IMR-90 (cell line): ENCODE measurements around the gene RABL2A. TPM values are rescaled to one million over a fixed set of nuclear protein-coding genes. Genes with fewer than 3 reads are reported as not detected.

Experiments used
- ATAC-seq: fragments of 200-7000 bp; cut with Tn5 transposase; 2 replicates; pipeline ENCODE4 v1.9.1; 2020; ENCODE audit warnings: low read depth, mild to moderate bottlenecking, moderate library complexity
- BruUV-seq: library from RNA; stranded (reverse); fragments of 400-500 nt; replicated peaks from 2 replicates; lab custom pipeline; 2021; lab: Mats Ljungman, UMichigan
- CTCF ChIA-PET: fragments of 300-600 bp; formaldehyde crosslinking; extraction: SDS; loops from one replicate; lab custom pipeline; 2021; ENCODE audit warnings: antibody characterized with exemption; lab: Yijun Ruan, JAX
- POLR2A ChIA-PET: fragments of 300-600 bp; sonication (Branson Sonifier 250); formaldehyde crosslinking; loops from one replicate; lab custom pipeline; 2022; ENCODE audit warnings: antibody characterized with exemption; ENCODE audit not compliant: unreplicated experiment; lab: Charles Lee
- DNase-seq: peaks from one replicate; pipeline ENCODE4 v3.0.0; 2013
- H2AFZ ChIP-seq: replicated peaks from 2 replicates; pipeline ENCODE3; 2013; ENCODE audit warnings: low read length, mild to moderate bottlenecking; ENCODE audit not compliant: poor library complexity
- H2AK5ac ChIP-seq: 2 replicates; pipeline ENCODE4 v1.6.1; 2013; ENCODE audit warnings: low read depth, low read length, inconsistent platforms
- H2AK9ac ChIP-seq: replicated peaks from 2 replicates; pipeline ENCODE3; 2013; ENCODE audit warnings: mild to moderate bottlenecking, low read depth, low read length, moderate library complexity; ENCODE audit not compliant: poor library complexity
- H2BK120ac ChIP-seq: 2 replicates; pipeline ENCODE4 v1.6.1; 2013; ENCODE audit warnings: low read depth, low read length, inconsistent platforms
- H2BK15ac ChIP-seq: 3 replicates; pipeline ENCODE4 v1.6.1; 2013; ENCODE audit warnings: low read depth, low read length, inconsistent platforms
- H2BK20ac ChIP-seq: 2 replicates; pipeline ENCODE4 v1.6.1; 2013; ENCODE audit warnings: low read depth, mild to moderate bottlenecking, inconsistent platforms, low read length, moderate library complexity
- H2BK5ac ChIP-seq: 2 replicates; pipeline ENCODE4 v1.6.1; 2013; ENCODE audit warnings: mild to moderate bottlenecking, low read depth, low read length, inconsistent platforms; ENCODE audit not compliant: poor library complexity, severe bottlenecking
- H3K14ac ChIP-seq: replicated peaks from 2 replicates; pipeline ENCODE4 v1.6.1; 2013; ENCODE audit warnings: low read depth, low read length, inconsistent platforms
- H3K18ac ChIP-seq: 2 replicates; pipeline ENCODE4 v1.6.1; 2013; ENCODE audit warnings: low read depth, low read length, control low read depth
- H3K23ac ChIP-seq: 2 replicates; pipeline ENCODE4 v1.6.1; 2013; ENCODE audit warnings: low read depth, low read length, inconsistent platforms
- H3K27ac ChIP-seq: 2 replicates; pipeline ENCODE4 v1.5.1; 2013; ENCODE audit warnings: mild to moderate bottlenecking, control low read depth, low read length; ENCODE audit not compliant: insufficient read depth
- H3K27me3 ChIP-seq: 2 replicates; pipeline ENCODE4 v1.6.1; 2013; ENCODE audit warnings: low read length; ENCODE audit not compliant: control insufficient read depth, insufficient read depth
- H3K36me3 ChIP-seq: 2 replicates; pipeline ENCODE4 v1.6.1; 2013; ENCODE audit warnings: low read length, mixed read lengths; ENCODE audit not compliant: control insufficient read depth, insufficient read depth
- H3K4ac ChIP-seq: 2 replicates; pipeline ENCODE4 v1.6.1; 2013; ENCODE audit warnings: low read depth, low read length, inconsistent platforms
- H3K4me1 ChIP-seq: 2 replicates; pipeline ENCODE4 v1.6.1; 2013; ENCODE audit warnings: low read length, mixed read lengths; ENCODE audit not compliant: control insufficient read depth, insufficient read depth
- H3K4me2 ChIP-seq: 2 replicates; pipeline ENCODE4 v1.6.1; 2013; ENCODE audit warnings: low read depth, mild to moderate bottlenecking, control low read depth, low read length, moderate library complexity
- H3K4me3 ChIP-seq: 2 replicates; pipeline ENCODE4 v1.5.1; 2013; ENCODE audit warnings: low read depth, mild to moderate bottlenecking, control low read depth, low read length, moderate library complexity; ENCODE audit not compliant: insufficient read depth
- H3K56ac ChIP-seq: 2 replicates; pipeline ENCODE4 v1.6.1; 2013; ENCODE audit warnings: low read length, inconsistent platforms; ENCODE audit not compliant: insufficient read depth; ENCODE audit errors: extremely low read depth
- H3K79me1 ChIP-seq, 2 experiments: 2 replicates each; pipeline ENCODE4 v1.6.1; 2013; ENCODE audit warnings: low read length in 2 of 2, inconsistent platforms in 1 of 2, low read depth in 1 of 2
- H3K9ac ChIP-seq: 2 replicates; pipeline ENCODE4 v1.6.1; 2013; ENCODE audit warnings: low read depth, low read length, control low read depth
- H3K9me1 ChIP-seq: 2 replicates; pipeline ENCODE4 v1.6.1; 2013; ENCODE audit warnings: low read length, inconsistent platforms; ENCODE audit not compliant: insufficient read depth
- H3K9me3 ChIP-seq: 2 replicates; pipeline ENCODE4 v1.6.1; 2013; ENCODE audit warnings: low read length; ENCODE audit not compliant: control insufficient read depth, insufficient read depth
- H4K20me1 ChIP-seq: 2 replicates; pipeline ENCODE4 v1.6.1; 2013; ENCODE audit warnings: low read length, inconsistent platforms; ENCODE audit not compliant: insufficient read depth
- H4K5ac ChIP-seq: 2 replicates; pipeline ENCODE4 v1.6.1; 2013; ENCODE audit warnings: mild to moderate bottlenecking, low read depth, low read length, control low read depth
- H4K8ac ChIP-seq, 2 experiments: 2 replicates each; pipeline ENCODE4 v1.6.1; 2013; ENCODE audit warnings: low read depth in 2 of 2, low read length in 2 of 2, control low read depth in 1 of 2, inconsistent platforms in 1 of 2
- H4K91ac ChIP-seq: 2 replicates; pipeline ENCODE4 v1.6.1; 2013; ENCODE audit warnings: low read depth, low read length, inconsistent platforms; ENCODE audit not compliant: insufficient read depth
- BHLHE40 ChIP-seq: fragments of 150-350 bp; IDR thresholded peaks from 2 replicates; pipeline ENCODE4 v1.6.1; 2016; ENCODE audit warnings: mild to moderate bottlenecking, low read depth, low read length
- CEBPB ChIP-seq: IDR thresholded peaks from 2 replicates; pipeline ENCODE4 v1.6.1; 2012; ENCODE audit warnings: low read depth, low read length, improper control_type of control experiment
- CTCF ChIP-seq: conservative IDR thresholded peaks from 2 replicates; pipeline ENCODE4 v1.5.1; 2012; ENCODE audit warnings: mild to moderate bottlenecking, low read depth, low read length, improper control_type of control experiment
- ELK1 ChIP-seq: fragments of 150-350 bp; IDR thresholded peaks from 2 replicates; pipeline ENCODE4 v1.6.1; 2016; ENCODE audit warnings: low read depth, mild to moderate bottlenecking, low read length, moderate library complexity, borderline replicate concordance
- MAFK ChIP-seq: IDR thresholded peaks from 2 replicates; pipeline ENCODE4 v1.6.1; 2012; ENCODE audit warnings: low read depth, low read length, improper control_type of control experiment
- MAZ ChIP-seq: IDR thresholded peaks from 2 replicates; pipeline ENCODE4 v1.6.1; 2012; ENCODE audit warnings: low read depth, mild to moderate bottlenecking, low read length, improper control_type of control experiment, moderate library complexity, borderline replicate concordance
- MXI1 ChIP-seq: IDR thresholded peaks from 2 replicates; pipeline ENCODE4 v1.6.1; 2012; ENCODE audit warnings: low read depth, mild to moderate bottlenecking, low read length, moderate library complexity, borderline replicate concordance
- NFE2L2 ChIP-seq: fragments of 150-350 bp; IDR thresholded peaks from 2 replicates; pipeline ENCODE4 v1.6.1; 2016; ENCODE audit warnings: low read depth, mild to moderate bottlenecking, low read length
- POLR2A ChIP-seq: IDR thresholded peaks from 2 replicates; pipeline ENCODE4 v1.6.1; 2012; ENCODE audit warnings: mild to moderate bottlenecking, low read depth, low read length
- RAD21 ChIP-seq: IDR thresholded peaks from 2 replicates; pipeline ENCODE4 v1.6.1; 2012; ENCODE audit warnings: low read length, improper control_type of control experiment
- RCOR1 ChIP-seq: IDR thresholded peaks from 2 replicates; pipeline ENCODE4 v1.6.1; 2012; ENCODE audit warnings: mild to moderate bottlenecking, low read length, improper control_type of control experiment; ENCODE audit not compliant: insufficient replicate concordance
- RFX5 ChIP-seq: IDR thresholded peaks from 2 replicates; pipeline ENCODE4 v1.8.0; 2012; ENCODE audit warnings: low read depth, mild to moderate bottlenecking, low read length, moderate library complexity
- SMC3 ChIP-seq: fragments of 150-350 bp; IDR thresholded peaks from 2 replicates; pipeline ENCODE4 v1.6.1; 2016; ENCODE audit warnings: low read depth, mild to moderate bottlenecking, antibody characterized with exemption, low read length, moderate library complexity
- USF2 ChIP-seq: fragments of 150-350 bp; IDR thresholded peaks from 2 replicates; pipeline ENCODE4 v1.6.1; 2017; ENCODE audit warnings: mild to moderate bottlenecking, antibody characterized with exemption, low read length, low read depth
- WGBS, 2 experiments: methylation state at CpG; one replicate each; pipeline versions ENCODE4 v1.1.5 to v1.1.7; 2013; ENCODE audit warnings: missing lambda C conversion rate in 2 of 2; ENCODE audit not compliant: insufficient read length in 1 of 2; ENCODE audit errors: extremely low coverage in 2 of 2; 5-methylcytosine and 5-hydroxymethylcytosine counted together
- dilution Hi-C: fragments of 300-500 bp; cut with HindIII; formaldehyde crosslinking; loops from one replicate; pipeline ENCODE4 v1.14.3; 2018; ENCODE audit warnings: low sequenced_read_pairs; ENCODE audit not compliant: unreplicated experiment
- in situ Hi-C: fragments of 300-500 bp; cut with MboI; formaldehyde crosslinking; loops from 3 replicates; pipeline ENCODE4 v1.14.3; 2019; ENCODE audit warnings: low sequenced_read_pairs, inconsistent platforms, mixed read lengths
- intact Hi-C: fragments of 100-400 bp; cut with micrococcal nuclease; formaldehyde crosslinking; loops from 2 replicates; pipeline ENCODE4 v1.10.0; 2022
- polyA plus RNA-seq, 3 experiments: library from polyadenylated mRNA; depleted of rRNA; stranded (reverse); fragments of >200 nt; gene quantifications; 2 replicates each; pipeline ENCODE4 v1.2.3, GENCODE V29; 2012; ENCODE audit warnings: low replicate concordance in 1 of 3
- total RNA-seq: library from RNA; depleted of rRNA; stranded (reverse); fragments of >200 nt; gene quantifications from 2 replicates; pipeline ENCODE4 v1.2.3, GENCODE V29; 2012

The RABL2A gene
- total and polyA plus RNA-seq, 2 of the 4 experiments (the other 2 are of a cell fraction) = 3.9 to 11.0 TPM

- no peak overlapping the region for H4K91ac ChIP-seq
- H4K20me1 ChIP-seq = no peaks in the 10 kb centered on the region
- no peak overlapping the region for H3K4me2 ChIP-seq
- H2BK120ac ChIP-seq = no peak overlapping the region
- no peaks in the 10 kb centered on the region for H3K4me1 ChIP-seq
- no peak overlapping the region for H3K9ac ChIP-seq
- H2BK5ac ChIP-seq = no peak overlapping the region
- H2BK20ac ChIP-seq = no peak overlapping the region
- no peak overlapping the region for H3K23ac ChIP-seq
- in situ Hi-C loops (no loop called here), dilution Hi-C loops (no loop called here), intact Hi-C loops (no loop called here)
- no peak overlapping the region for H3K14ac ChIP-seq
- POLR2A ChIA-PET = no interaction called here
- no peaks in the 10 kb centered on the region for H3K9me1 ChIP-seq
- DNase-seq (no peak), ATAC-seq (no peak)
- no TSS peak for BruUV-seq
- H4K5ac ChIP-seq = no peak overlapping the region
- no peaks in the 10 kb centered on the region for H3K36me3 ChIP-seq
- H3K9me3 ChIP-seq = no peaks in the 10 kb centered on the region
- H2BK15ac ChIP-seq = no peak overlapping the region
- H3K18ac ChIP-seq = no peak overlapping the region
- CTCF ChIA-PET = no interaction called here
- no peak overlapping the region for H3K56ac ChIP-seq
- H2AFZ ChIP-seq = no peak overlapping the region
- TF ChIP-seq MAFK = no peak
- no peak for TF ChIP-seq ELK1
- TF ChIP-seq SMC3 = no peak
- no peak for TF ChIP-seq RAD21
- TF ChIP-seq CEBPB = no peak
- no peak for TF ChIP-seq POLR2A
- no peak for TF ChIP-seq MXI1
- TF ChIP-seq NFE2L2 = no peak
- no peak for TF ChIP-seq RCOR1
- no peak for TF ChIP-seq BHLHE40
- no peak for TF ChIP-seq CTCF
- no peak for TF ChIP-seq RFX5
- TF ChIP-seq USF2 = no peak
- TF ChIP-seq MAZ = no peak
- H3K4ac ChIP-seq = no peak overlapping the region
- H3K27me3 ChIP-seq = peaks cover 25% of the 10 kb centered on the region
- H4K8ac ChIP-seq = no peak overlapping the region
- no peak overlapping the region for H2AK9ac ChIP-seq
- H3K27ac ChIP-seq = no peak overlapping the region
- 40% methylated on average over 1 of the region's 2 CpGs; no CpG with 5 or more reads in 1 of the 2 experiments for WGBS, 2 experiments
- H3K79me1 ChIP-seq = no peaks in the 10 kb centered on the region
- no peak overlapping the region for H2AK5ac ChIP-seq
- no peak overlapping the region for H3K4me3 ChIP-seq
These were observed 50.3 kb downstream of the RABL2A start for GRCh38 chr2:113677330-113677729.
